ENCODE data around the gene ARX.

Gene ARX

DNA sequence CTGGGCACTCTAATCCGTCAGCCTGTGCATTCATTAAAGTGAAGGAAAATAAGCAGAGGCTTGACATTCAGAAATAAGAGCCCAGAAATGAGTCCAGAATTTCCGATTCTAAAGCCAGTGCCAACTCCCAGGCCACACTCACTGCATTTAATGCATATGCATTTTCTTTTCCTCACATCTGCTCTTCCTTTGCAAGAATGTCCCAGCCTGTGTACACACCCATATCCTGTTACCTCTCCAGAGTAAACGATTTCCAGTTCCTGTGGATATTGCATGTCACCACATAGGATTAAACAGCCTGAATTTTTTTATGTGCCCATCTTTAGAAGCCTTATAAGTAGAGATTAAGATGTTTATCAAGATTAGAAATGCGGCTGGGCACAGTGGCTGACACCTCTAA lies 27.5 kb downstream of the ARX start:
- H3K27ac ChIP-seq (ENCODE audit: low read length): no peak overlapping the region
- H3K9me3 ChIP-seq (ENCODE audit: insufficient read depth, low read depth, low read length): no peaks in the 10 kb centered on the region
- H3K36me3 ChIP-seq (ENCODE audit: insufficient read depth, low read depth, low read length): no peaks in the 10 kb centered on the region
- no peaks in the 10 kb centered on the region for H3K4me1 ChIP-seq (ENCODE audit: insufficient read depth, low read length)
- no peak overlapping the region for H3K9ac ChIP-seq (ENCODE audit: low read depth, low read length)
- H3K27me3 ChIP-seq (ENCODE audit: insufficient read depth, low read length): no peaks in the 10 kb centered on the region
- H3K4me3 ChIP-seq (ENCODE audit: low read length): no peak overlapping the region

DNA sequence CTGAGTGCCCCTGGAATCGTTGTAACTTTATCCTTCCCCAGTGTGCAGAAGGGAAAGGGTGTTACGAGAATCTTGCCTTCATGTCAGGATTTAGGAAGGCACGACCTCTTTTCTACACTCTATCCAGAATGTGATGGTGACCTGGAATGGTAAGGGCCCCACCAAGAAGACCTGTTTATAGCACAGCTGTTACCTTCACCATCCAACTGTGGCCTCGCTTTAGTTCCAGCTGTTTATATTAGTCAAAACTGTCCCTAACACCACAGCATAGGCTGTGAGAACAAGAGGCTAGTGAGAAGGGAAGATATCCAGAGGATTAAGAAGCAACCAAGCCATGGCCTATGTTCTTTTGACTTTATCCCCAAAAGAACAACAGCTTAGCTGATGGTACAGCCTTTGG lies 28.0 kb downstream of the ARX start:
- H3K4me1 ChIP-seq (ENCODE audit: insufficient read depth, low read length): no peaks in the 10 kb centered on the region
- H3K36me3 ChIP-seq (ENCODE audit: insufficient read depth, low read depth, low read length): no peaks in the 10 kb centered on the region
- H3K27ac ChIP-seq (ENCODE audit: low read length): no peak overlapping the region
- no peak overlapping the region for H3K9ac ChIP-seq (ENCODE audit: low read depth, low read length)
- no peaks in the 10 kb centered on the region for H3K27me3 ChIP-seq (ENCODE audit: insufficient read depth, low read length)
- no peaks in the 10 kb centered on the region for H3K9me3 ChIP-seq (ENCODE audit: insufficient read depth, low read depth, low read length)
- H3K4me3 ChIP-seq (ENCODE audit: low read length): no peak overlapping the region

DNA sequence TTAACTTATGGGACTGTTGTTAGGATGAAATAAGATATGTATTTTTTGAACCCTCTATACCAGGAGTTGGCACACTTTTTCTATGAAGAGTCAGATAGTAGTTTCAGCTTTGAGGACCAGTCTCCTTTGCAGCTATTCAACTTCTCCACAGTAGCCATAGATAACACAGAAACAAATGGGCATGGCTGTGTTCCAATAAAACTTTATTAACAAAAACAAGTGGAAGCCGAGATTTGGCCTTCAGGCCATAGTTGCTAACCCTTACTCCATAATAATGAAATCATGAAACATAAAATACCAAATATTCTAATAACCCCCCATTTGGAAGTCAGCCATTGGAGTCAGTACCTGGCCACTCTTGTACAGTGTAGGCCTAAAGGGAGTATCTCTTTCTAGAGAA lies 30.6 kb downstream of the ARX start:
- no peaks in the 10 kb centered on the region for H3K36me3 ChIP-seq (ENCODE audit: insufficient read depth, low read depth, low read length)
- no peak overlapping the region for H3K4me3 ChIP-seq (ENCODE audit: low read length)
- H3K9ac ChIP-seq (ENCODE audit: low read depth, low read length): no peak overlapping the region
- no peaks in the 10 kb centered on the region for H3K4me1 ChIP-seq (ENCODE audit: insufficient read depth, low read length)
- no peaks in the 10 kb centered on the region for H3K27me3 ChIP-seq (ENCODE audit: insufficient read depth, low read length)
- no peak overlapping the region for H3K27ac ChIP-seq (ENCODE audit: low read length)
- no peaks in the 10 kb centered on the region for H3K9me3 ChIP-seq (ENCODE audit: insufficient read depth, low read depth, low read length)

DNA sequence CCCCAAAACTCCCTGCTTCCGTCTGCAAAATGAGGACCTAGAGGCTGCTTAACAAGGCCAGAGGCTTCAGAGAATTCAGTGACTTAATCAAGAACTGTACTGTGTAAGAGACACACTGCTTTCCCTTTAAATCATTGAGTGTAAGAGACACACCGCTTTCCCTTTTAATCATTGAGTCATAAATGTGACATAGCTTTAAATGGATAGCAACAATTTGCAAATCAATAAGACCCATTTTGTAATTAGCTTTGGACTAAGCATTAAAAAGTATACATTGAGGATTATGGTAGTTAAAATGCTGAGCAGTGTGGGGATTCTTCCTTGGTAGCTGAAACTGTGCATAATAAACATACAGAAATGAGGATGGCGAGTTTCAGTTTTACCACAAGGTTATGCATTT lies 31.8 kb downstream of the ARX start:
- H3K27ac ChIP-seq (ENCODE audit: low read length): no peak overlapping the region

GRCh38 chrX:24982306-24982965 lies 33.3 kb downstream of the ARX start:
- no peaks in the 10 kb centered on the region for H3K9me3 ChIP-seq (ENCODE audit: insufficient read depth, low read depth, low read length)
- H3K36me3 ChIP-seq (ENCODE audit: insufficient read depth, low read depth, low read length): no peaks in the 10 kb centered on the region
- no peak overlapping the region for H3K4me3 ChIP-seq (ENCODE audit: low read length)
- H3K27me3 ChIP-seq (ENCODE audit: insufficient read depth, low read length): no peaks in the 10 kb centered on the region
- H3K4me1 ChIP-seq (ENCODE audit: insufficient read depth, low read length): no peaks in the 10 kb centered on the region
- H3K27ac ChIP-seq (ENCODE audit: low read length): no peak overlapping the region
- no peak overlapping the region for H3K9ac ChIP-seq (ENCODE audit: low read depth, low read length)

More for the DNA sequence above, 31.8 kb downstream of the ARX start:
- Histone ChIP-seq H3K27me3 (ENCODE audit: insufficient read depth, low read length) (no peaks in the 10 kb centered on the region), H3K36me3 (ENCODE audit: insufficient read depth, low read depth, low read length) (no peaks in the 10 kb centered on the region), H3K9me3 (ENCODE audit: insufficient read depth, low read depth, low read length) (no peaks in the 10 kb centered on the region), H3K4me3 (ENCODE audit: low read length) (no peak overlapping the region), H3K9ac (ENCODE audit: low read depth, low read length) (no peak overlapping the region), H3K4me1 (ENCODE audit: insufficient read depth, low read length) (no peaks in the 10 kb centered on the region)

DNA sequence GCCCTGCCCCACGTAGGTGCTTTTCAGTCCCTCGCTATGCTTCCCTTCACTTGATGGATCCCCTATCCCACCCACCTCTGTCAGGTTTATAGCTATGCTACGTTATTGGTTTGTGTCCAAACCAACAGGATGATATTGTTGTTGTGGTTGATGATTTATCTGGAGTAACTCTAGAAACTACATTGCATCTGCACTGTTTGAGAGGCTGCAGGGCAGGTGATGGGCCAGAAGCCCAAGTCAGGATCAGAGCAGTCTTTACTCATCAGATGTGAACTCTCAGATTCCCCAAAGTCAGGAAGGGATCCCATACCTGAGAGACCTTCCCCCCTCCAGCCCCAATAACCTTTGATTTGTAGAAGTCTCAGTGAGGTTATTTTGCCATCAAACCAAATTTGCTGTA lies 34.7 kb downstream of the ARX start:
- no peaks in the 10 kb centered on the region for H3K36me3 ChIP-seq (ENCODE audit: insufficient read depth, low read depth, low read length)
- no peaks in the 10 kb centered on the region for H3K4me1 ChIP-seq (ENCODE audit: insufficient read depth, low read length)
- H3K4me3 ChIP-seq (ENCODE audit: low read length): no peak overlapping the region
- no peak overlapping the region for H3K9ac ChIP-seq (ENCODE audit: low read depth, low read length)
- H3K27ac ChIP-seq (ENCODE audit: low read length): no peak overlapping the region
- no peaks in the 10 kb centered on the region for H3K27me3 ChIP-seq (ENCODE audit: insufficient read depth, low read length)
- H3K9me3 ChIP-seq (ENCODE audit: insufficient read depth, low read depth, low read length): no peaks in the 10 kb centered on the region

DNA sequence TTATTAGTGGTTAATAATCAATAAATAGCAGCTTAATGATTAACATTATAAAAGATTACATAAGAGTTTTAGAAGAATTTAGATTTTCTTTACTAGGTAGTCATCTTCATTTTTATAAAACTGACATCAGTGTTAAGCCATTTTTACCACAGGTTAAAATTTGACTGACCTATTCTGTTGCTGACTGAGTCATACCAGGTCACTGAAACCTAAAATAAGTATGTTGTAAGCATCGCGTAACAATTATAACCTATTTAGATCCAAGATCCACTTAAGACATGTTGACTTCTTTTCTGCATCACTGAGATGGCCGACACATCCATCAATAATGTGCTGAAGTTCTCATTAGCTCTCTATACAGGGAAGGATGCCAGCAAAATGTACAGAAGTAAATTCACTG lies 36.7 kb downstream of the ARX start:
- no peaks in the 10 kb centered on the region for H3K36me3 ChIP-seq (ENCODE audit: insufficient read depth, low read depth, low read length)
- no peak overlapping the region for H3K9ac ChIP-seq (ENCODE audit: low read depth, low read length)
- no peak overlapping the region for H3K27ac ChIP-seq (ENCODE audit: low read length)
- no peak overlapping the region for H3K4me3 ChIP-seq (ENCODE audit: low read length)
- H3K4me1 ChIP-seq (ENCODE audit: insufficient read depth, low read length): no peaks in the 10 kb centered on the region
- no peaks in the 10 kb centered on the region for H3K27me3 ChIP-seq (ENCODE audit: insufficient read depth, low read length)
- no peaks in the 10 kb centered on the region for H3K9me3 ChIP-seq (ENCODE audit: insufficient read depth, low read depth, low read length)

DNA sequence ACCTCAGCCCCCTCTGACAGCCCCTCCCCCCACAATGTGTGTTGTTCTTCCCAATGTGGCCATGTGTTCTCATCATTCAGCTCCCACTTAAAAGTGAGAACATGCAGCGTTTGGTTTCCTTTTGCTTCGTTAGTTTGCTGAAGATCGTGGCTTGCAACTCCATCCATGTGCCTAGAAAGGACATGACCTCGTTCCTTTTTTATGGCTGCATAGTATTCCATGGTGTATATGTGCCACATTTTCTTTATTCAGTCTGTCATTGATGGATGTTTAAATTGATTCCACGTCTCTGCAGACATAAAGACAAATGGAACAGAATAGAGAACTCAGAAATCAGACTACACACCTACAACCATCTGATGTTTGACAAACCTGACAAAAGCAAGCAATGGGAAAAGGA lies 46.0 kb downstream of the ARX start:
- no peak overlapping the region for H3K9ac ChIP-seq (ENCODE audit: low read depth, low read length)
- no peaks in the 10 kb centered on the region for H3K9me3 ChIP-seq (ENCODE audit: insufficient read depth, low read depth, low read length)
- H3K4me3 ChIP-seq (ENCODE audit: low read length): no peak overlapping the region
- H3K27ac ChIP-seq (ENCODE audit: low read length): no peak overlapping the region
- no peaks in the 10 kb centered on the region for H3K27me3 ChIP-seq (ENCODE audit: insufficient read depth, low read length)
- H3K4me1 ChIP-seq (ENCODE audit: insufficient read depth, low read length): no peaks in the 10 kb centered on the region
- H3K36me3 ChIP-seq (ENCODE audit: insufficient read depth, low read depth, low read length): no peaks in the 10 kb centered on the region

GRCh38 chrX:24965372-24965771 lies 50.4 kb downstream of the ARX start:
- no peak overlapping the region for H3K4me3 ChIP-seq (ENCODE audit: low read length)
- H3K4me1 ChIP-seq (ENCODE audit: insufficient read depth, low read length): peaks cover 7% of the 10 kb centered on the region; the same call in 1 of the 2 replicates
- H3K9me3 ChIP-seq (ENCODE audit: insufficient read depth, low read depth, low read length): no peaks in the 10 kb centered on the region
- no peak overlapping the region for H3K9ac ChIP-seq (ENCODE audit: low read depth, low read length)
- H3K27me3 ChIP-seq (ENCODE audit: insufficient read depth, low read length): no peaks in the 10 kb centered on the region
- H3K36me3 ChIP-seq (ENCODE audit: insufficient read depth, low read depth, low read length): no peaks in the 10 kb centered on the region
- no peak overlapping the region for H3K27ac ChIP-seq (ENCODE audit: low read length)

GRCh38 chrX:24963823-24964222 lies 51.9 kb downstream of the ARX start:
- no peaks in the 10 kb centered on the region for H3K9me3 ChIP-seq (ENCODE audit: insufficient read depth, low read depth, low read length)
- no peak overlapping the region for H3K4me3 ChIP-seq (ENCODE audit: low read length)

DNA sequence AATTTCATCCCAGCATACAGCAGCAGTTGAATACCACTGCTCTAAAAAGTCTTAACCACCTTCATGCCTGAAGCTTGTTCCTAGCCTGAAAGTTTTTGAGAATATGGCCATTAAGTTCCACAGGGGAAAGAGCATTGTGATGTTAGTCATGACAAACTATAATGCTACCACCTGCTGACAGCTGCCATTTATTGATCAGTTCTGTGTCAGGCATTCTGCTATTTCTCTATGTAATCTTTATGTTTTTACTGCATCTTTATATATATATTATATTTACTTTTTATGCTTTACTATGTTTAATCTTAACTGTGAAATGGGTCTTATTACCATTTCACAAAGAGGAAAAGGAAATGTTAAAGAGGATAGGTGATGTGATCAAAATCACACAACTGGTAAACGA lies 54.0 kb downstream of the ARX start:
- Histone ChIP-seq H3K4me1 (ENCODE audit: insufficient read depth, low read length) (peaks cover 7% of the 10 kb centered on the region; the same call in 1 of the 2 replicates), H3K4me3 (ENCODE audit: low read length) (no peak overlapping the region), H3K9me3 (ENCODE audit: insufficient read depth, low read depth, low read length) (no peaks in the 10 kb centered on the region), H3K27ac (ENCODE audit: low read length) (no peak overlapping the region), H3K27me3 (ENCODE audit: insufficient read depth, low read length) (no peaks in the 10 kb centered on the region), H3K9ac (ENCODE audit: low read depth, low read length) (no peak overlapping the region), H3K36me3 (ENCODE audit: insufficient read depth, low read depth, low read length) (no peaks in the 10 kb centered on the region)

More at GRCh38 chrX:24963823-24964222, 51.9 kb downstream of the ARX start:
- Histone ChIP-seq H3K9ac (ENCODE audit: low read depth, low read length) (no peak overlapping the region), H3K27ac (ENCODE audit: low read length) (no peak overlapping the region), H3K27me3 (ENCODE audit: insufficient read depth, low read length) (no peaks in the 10 kb centered on the region), H3K36me3 (ENCODE audit: insufficient read depth, low read depth, low read length) (no peaks in the 10 kb centered on the region), H3K4me1 (ENCODE audit: insufficient read depth, low read length) (peaks cover 7% of the 10 kb centered on the region; the same call in 1 of the 2 replicates)

DNA sequence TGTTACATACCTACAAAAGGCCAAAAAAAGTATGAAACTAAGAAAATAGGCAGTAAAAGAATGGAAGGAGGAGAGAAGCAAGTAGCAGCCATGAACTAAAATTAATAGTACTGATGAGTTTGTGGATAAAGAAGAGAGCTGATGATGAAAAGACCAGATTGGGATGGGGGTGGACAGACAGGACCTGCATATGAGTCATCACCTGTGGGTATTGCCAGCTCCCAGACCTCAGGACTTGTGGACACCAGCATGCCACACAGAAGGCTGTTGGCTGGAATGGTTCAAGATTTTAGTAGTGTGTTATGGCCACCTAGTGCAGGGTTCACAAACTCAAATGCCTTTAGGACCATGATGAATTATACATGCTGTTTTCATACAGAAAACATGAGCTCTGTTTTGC lies 58.9 kb downstream of the ARX start:
- Histone ChIP-seq H3K27ac (ENCODE audit: low read length) (no peak overlapping the region), H3K27me3 (ENCODE audit: insufficient read depth, low read length) (no peaks in the 10 kb centered on the region), H3K9me3 (ENCODE audit: insufficient read depth, low read depth, low read length) (no peaks in the 10 kb centered on the region), H3K9ac (ENCODE audit: low read depth, low read length) (no peak overlapping the region), H3K36me3 (ENCODE audit: insufficient read depth, low read depth, low read length) (no peaks in the 10 kb centered on the region), H3K4me1 (ENCODE audit: insufficient read depth, low read length) (no peaks in the 10 kb centered on the region; the same call in 1 of the 2 replicates), H3K4me3 (ENCODE audit: low read length) (no peak overlapping the region)
